Fibroblast of villous mesenchyme (primary cell): ENCODE results near the gene NDUFV2. TPM values are rescaled to one million over a fixed set of nuclear protein-coding genes. Genes with fewer than 3 reads are reported as not detected.

Experiments used
- DNase-seq: peaks from one replicate; pipeline ENCODE4 v3.0.0-alpha.2; 2010; ENCODE audit warnings: low read depth
- H3K4me3 ChIP-seq: 2 replicates; pipeline ENCODE4 v1.5.1; 2011; ENCODE audit warnings: low read depth, mild to moderate bottlenecking, low read length
- CTCF ChIP-seq: IDR thresholded peaks from 2 replicates; pipeline ENCODE4 v1.5.1; 2012; ENCODE audit warnings: low read depth, mild to moderate bottlenecking, low read length; ENCODE audit not compliant: insufficient read depth
- total RNA-seq: library from RNA; depleted of rRNA; stranded (reverse); fragments of >200 nt; gene quantifications from 2 replicates; pipeline ENCODE4 v1.2.3, GENCODE V29; 2012

The NDUFV2 gene
- total RNA-seq, 1 donor: 127 TPM

GRCh38 chr18:9130806-9131205, 28.3 kb downstream of the NDUFV2 start:
- TF ChIP-seq CTCF: no peak
- no peak overlapping the region for H3K4me3 ChIP-seq
- no peak for DNase-seq

- H3K4me3 ChIP-seq: no peak overlapping the region
- TF ChIP-seq CTCF: no peak
- no peak for DNase-seq
Measured at GRCh38 chr18:9132628-9133027, 30.1 kb downstream of the NDUFV2 start.

GRCh38 chr18:9133225-9133624, 30.7 kb downstream of the NDUFV2 start:
- no peak for TF ChIP-seq CTCF
- no peak overlapping the region for H3K4me3 ChIP-seq
- no peak for DNase-seq

GRCh38 chr18:9135081-9135911, 32.8 kb downstream of the NDUFV2 start:
- DNase-seq: no peak
- TF ChIP-seq CTCF: no peak
- peak overlapping the region; percentile 76 for H3K4me3 ChIP-seq

- no peak for TF ChIP-seq CTCF
- peak overlapping the region; percentile 76 for H3K4me3 ChIP-seq
- DNase-seq: no peak
Measured at GRCh38 chr18:9135912-9136314, 33.4 kb downstream of the NDUFV2 start.

GRCh38 chr18:9136315-9137155, 34.0 kb downstream of the NDUFV2 start, which contains the start of gene ANKRD12:
TSS of gene ANKRD12 (plus strand) at chr18:9136781. CDS start at chr18:9182433, 45,652 bp downstream.
- peak; percentile 98 for DNase-seq
- TF ChIP-seq CTCF: no peak

More at GRCh38 chr18:9136315-9137155, 34.0 kb downstream of the NDUFV2 start, which contains the start of gene ANKRD12:
- H3K4me3 ChIP-seq: peak within 1 kb of the TSS; percentile 89
